GM23248 (cell line): ENCODE results near the gene JMJD1C.

Source experiments
- EZH2 ChIP-seq: fragments of 200-600 bp; sonication (generic); IDR thresholded peaks from 2 replicates; pipeline ENCODE4 v1.6.1; 2018; ENCODE audit warnings: antibody characterized with exemption, mild to moderate bottlenecking; ENCODE audit not compliant: insufficient read depth, poor library complexity, severe bottlenecking
- EZH2phosphoT487 ChIP-seq: fragments of 200-600 bp; sonication (generic); IDR thresholded peaks from 2 replicates; pipeline ENCODE4 v1.6.1; 2018; ENCODE audit warnings: antibody characterized with exemption, moderate library complexity, mild to moderate bottlenecking, low read depth; ENCODE audit not compliant: insufficient read depth

GRCh38 chr10:63260860-63261251 is 204.9 kb downstream of the JMJD1C start:
- TF ChIP-seq EZH2phosphoT487 (no peak), EZH2 (no peak)
